OCI-LY1 (cell line): ENCODE measurements around the gene FLII.

ENCODE experiments used
- H2AFZ ChIP-seq: fragments of 200-600 bp; sonication (generic), shearing (Covaris generic); 2 replicates; pipeline ENCODE4 v1.6.0; 2014; ENCODE audit warnings: antibody characterized with exemption, mild to moderate bottlenecking, low read length
- H3F3A ChIP-seq: fragments of 200-600 bp; sonication (generic), shearing (Covaris generic); 2 replicates; pipeline ENCODE4 v1.6.0; 2014; ENCODE audit warnings: mild to moderate bottlenecking, antibody characterized with exemption, low read length, moderate library complexity; ENCODE audit not compliant: insufficient read depth
- H3K27ac ChIP-seq: fragments of 200-600 bp; sonication (generic); 2 replicates; pipeline ENCODE4 v1.5.1; 2014; ENCODE audit warnings: low read length, mixed run types, mild to moderate bottlenecking, low read depth; ENCODE audit not compliant: poor library complexity, severe bottlenecking
- H3K27me3 ChIP-seq: fragments of 200-600 bp; sonication (generic); 2 replicates; pipeline ENCODE4 v1.6.0; 2014; ENCODE audit warnings: antibody characterized with exemption, mild to moderate bottlenecking, low read length, moderate library complexity; ENCODE audit not compliant: insufficient read depth
- H3K36me3 ChIP-seq: fragments of 200-600 bp; sonication (generic); 2 replicates; pipeline ENCODE4 v1.6.1; 2014; ENCODE audit warnings: mild to moderate bottlenecking, antibody characterized with exemption, low read length, moderate library complexity, mixed read lengths; ENCODE audit not compliant: insufficient read depth
- H3K4me1 ChIP-seq: fragments of 200-600 bp; sonication (generic); 2 replicates; pipeline ENCODE4 v1.5.1; 2014; ENCODE audit warnings: mild to moderate bottlenecking, low read length, moderate library complexity; ENCODE audit not compliant: insufficient read depth, severe bottlenecking
- H3K4me2 ChIP-seq: fragments of 200-600 bp; sonication (generic), shearing (Covaris generic); 2 replicates; pipeline ENCODE4 v1.6.1; 2014; ENCODE audit warnings: low read length
- H3K4me3 ChIP-seq: fragments of 200-600 bp; sonication (generic); 2 replicates; pipeline ENCODE4 v1.5.1; 2014; ENCODE audit warnings: low read length, low read depth, mild to moderate bottlenecking, mixed read lengths; ENCODE audit not compliant: poor library complexity, severe bottlenecking
- H3K79me2 ChIP-seq: fragments of 200-600 bp; shearing (Covaris generic); 2 replicates; pipeline ENCODE4 v1.6.1; 2016; ENCODE audit warnings: mixed run types, low read length, mixed read lengths; ENCODE audit not compliant: insufficient read depth
- H3K9ac ChIP-seq: fragments of 200-600 bp; sonication (generic), shearing (Covaris generic); 2 replicates; pipeline ENCODE4 v1.6.1; 2014; ENCODE audit warnings: mild to moderate bottlenecking, low read length, mixed read lengths
- H3K9me2 ChIP-seq: fragments of 200-600 bp; sonication (generic), shearing (Covaris generic); 2 replicates; pipeline ENCODE4 v1.6.1; 2014; ENCODE audit warnings: low read depth, mild to moderate bottlenecking, low read length, mixed read lengths
- H3K9me3 ChIP-seq: fragments of 200-600 bp; shearing (Covaris generic); 2 replicates; pipeline ENCODE4 v1.6.1; 2014; ENCODE audit warnings: low read length, mixed read lengths
- H4K20me1 ChIP-seq: fragments of 200-600 bp; sonication (generic), shearing (Covaris generic); 2 replicates; pipeline ENCODE4 v1.6.0; 2016; ENCODE audit warnings: mild to moderate bottlenecking, low read length; ENCODE audit not compliant: insufficient read depth
- EZH2 ChIP-seq: fragments of 200-600 bp; sonication (generic), shearing (Covaris generic); IDR thresholded peaks from 2 replicates; pipeline ENCODE4 v1.8.0; 2017; ENCODE audit warnings: borderline replicate concordance, mixed run types, mild to moderate bottlenecking, antibody characterized with exemption, low read length, moderate library complexity, mixed read lengths
- TF ChIP-seq, protein P1 (sequence below): fragments of 200-600 bp; sonication (generic), shearing (Covaris generic); IDR thresholded peaks from 2 replicates; pipeline ENCODE4 v1.5.1; 2017; ENCODE audit warnings: mild to moderate bottlenecking, antibody characterized with exemption, low read length, moderate library complexity, mixed read lengths

Gene FLII

DNA sequence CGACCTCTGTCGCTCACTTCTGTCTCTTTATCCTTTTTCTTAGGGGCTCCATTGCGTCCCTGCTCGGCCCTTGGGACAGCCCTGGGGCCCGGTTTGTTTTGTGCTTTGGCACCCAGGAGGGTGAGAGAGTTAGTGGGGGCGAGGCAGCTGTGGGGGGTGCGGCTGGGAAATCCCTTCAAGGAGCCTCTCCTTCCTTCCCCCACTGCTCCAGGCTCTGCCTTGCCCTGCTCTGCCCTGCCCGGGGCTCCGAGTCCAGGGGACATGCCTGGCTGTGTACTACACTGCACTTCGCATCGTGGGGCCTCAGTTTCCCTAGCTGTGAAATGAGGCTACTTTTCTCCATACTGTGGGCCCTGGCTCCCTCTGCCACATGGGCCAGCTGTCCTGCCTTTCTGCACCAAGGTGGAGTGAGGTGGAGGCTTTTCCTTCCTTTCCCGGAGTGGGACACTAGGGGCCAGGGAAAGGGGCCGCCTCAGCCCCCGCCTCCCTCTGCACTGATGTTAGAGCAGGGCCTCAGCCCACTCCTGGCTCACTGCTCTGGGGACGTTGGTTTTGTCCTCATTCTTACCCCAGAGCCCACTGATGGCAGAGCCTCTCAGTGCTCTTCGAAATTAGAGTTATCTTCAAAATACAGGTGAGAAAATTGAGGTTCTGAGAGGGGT lies 32.1 kb downstream of the FLII start:
- H3F3A ChIP-seq = no peaks in the 10 kb centered on the region
- H3K9ac ChIP-seq = peak overlapping the region; percentile 85
- peaks cover 20% of the 10 kb centered on the region for H3K4me1 ChIP-seq
- no peaks in the 10 kb centered on the region for H3K9me2 ChIP-seq
- peak overlapping the region; percentile 99 for H3K4me2 ChIP-seq
- H4K20me1 ChIP-seq = no peaks in the 10 kb centered on the region
- H3K27me3 ChIP-seq = no peaks in the 10 kb centered on the region
- TF ChIP-seq EZH2 = no peak
- TF ChIP-seq, protein P1, sequence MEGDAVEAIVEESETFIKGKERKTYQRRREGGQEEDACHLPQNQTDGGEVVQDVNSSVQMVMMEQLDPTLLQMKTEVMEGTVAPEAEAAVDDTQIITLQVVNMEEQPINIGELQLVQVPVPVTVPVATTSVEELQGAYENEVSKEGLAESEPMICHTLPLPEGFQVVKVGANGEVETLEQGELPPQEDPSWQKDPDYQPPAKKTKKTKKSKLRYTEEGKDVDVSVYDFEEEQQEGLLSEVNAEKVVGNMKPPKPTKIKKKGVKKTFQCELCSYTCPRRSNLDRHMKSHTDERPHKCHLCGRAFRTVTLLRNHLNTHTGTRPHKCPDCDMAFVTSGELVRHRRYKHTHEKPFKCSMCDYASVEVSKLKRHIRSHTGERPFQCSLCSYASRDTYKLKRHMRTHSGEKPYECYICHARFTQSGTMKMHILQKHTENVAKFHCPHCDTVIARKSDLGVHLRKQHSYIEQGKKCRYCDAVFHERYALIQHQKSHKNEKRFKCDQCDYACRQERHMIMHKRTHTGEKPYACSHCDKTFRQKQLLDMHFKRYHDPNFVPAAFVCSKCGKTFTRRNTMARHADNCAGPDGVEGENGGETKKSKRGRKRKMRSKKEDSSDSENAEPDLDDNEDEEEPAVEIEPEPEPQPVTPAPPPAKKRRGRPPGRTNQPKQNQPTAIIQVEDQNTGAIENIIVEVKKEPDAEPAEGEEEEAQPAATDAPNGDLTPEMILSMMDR = no peak
- no peaks in the 10 kb centered on the region for H3K36me3 ChIP-seq
- no peak overlapping the region for H3K27ac ChIP-seq
- no peak overlapping the region for H2AFZ ChIP-seq
- H3K9me3 ChIP-seq = no peaks in the 10 kb centered on the region
- H3K79me2 ChIP-seq = no peaks in the 10 kb centered on the region
- peak overlapping the region; percentile 91 for H3K4me3 ChIP-seq

DNA sequence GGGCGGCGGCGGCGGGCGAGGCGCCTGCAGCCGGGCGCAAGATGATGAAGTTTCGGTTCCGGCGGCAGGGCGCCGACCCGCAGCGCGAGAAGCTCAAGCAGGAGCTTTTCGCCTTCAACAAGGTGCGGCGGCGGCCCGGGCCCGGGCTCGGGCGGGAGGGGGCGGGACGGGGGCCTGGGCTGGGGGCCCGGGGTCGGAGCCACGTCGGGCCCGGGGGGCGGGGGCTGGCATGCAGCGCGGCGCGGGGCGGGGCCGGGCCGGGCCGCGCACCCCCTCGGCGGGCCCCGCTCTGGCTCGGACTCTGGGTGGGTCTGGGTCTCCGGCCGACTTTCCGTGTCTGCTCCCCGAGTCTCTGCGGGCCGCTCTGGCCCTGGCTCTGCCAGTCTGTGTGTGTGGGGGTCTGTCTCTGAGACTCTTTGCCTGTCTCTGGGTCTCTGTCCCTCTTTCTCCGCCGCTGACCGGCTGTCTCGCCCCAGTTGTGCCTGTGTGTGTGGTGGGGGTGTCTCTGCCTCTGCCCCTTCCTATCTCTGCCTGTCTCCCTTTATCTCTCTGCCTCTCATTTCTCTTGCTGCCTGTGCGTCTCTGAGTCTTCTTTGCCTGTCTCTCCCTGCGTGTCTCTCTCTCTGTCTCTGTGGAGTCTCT lies 32.8 kb downstream of the FLII start:
- Histone ChIP-seq H3K4me2 (peak overlapping the region; percentile 99), H3F3A (no peaks in the 10 kb centered on the region), H3K9me3 (no peaks in the 10 kb centered on the region), H3K36me3 (no peaks in the 10 kb centered on the region), H2AFZ (no peak overlapping the region), H3K9ac (peak overlapping the region; percentile 85), H3K79me2 (no peaks in the 10 kb centered on the region), H4K20me1 (no peaks in the 10 kb centered on the region), H3K27ac (no peak overlapping the region), H3K4me1 (peaks cover 20% of the 10 kb centered on the region), H3K9me2 (no peaks in the 10 kb centered on the region), H3K4me3 (peak overlapping the region; percentile 91), H3K27me3 (no peaks in the 10 kb centered on the region)
- TF ChIP-seq, protein P1 = no peak

DNA sequence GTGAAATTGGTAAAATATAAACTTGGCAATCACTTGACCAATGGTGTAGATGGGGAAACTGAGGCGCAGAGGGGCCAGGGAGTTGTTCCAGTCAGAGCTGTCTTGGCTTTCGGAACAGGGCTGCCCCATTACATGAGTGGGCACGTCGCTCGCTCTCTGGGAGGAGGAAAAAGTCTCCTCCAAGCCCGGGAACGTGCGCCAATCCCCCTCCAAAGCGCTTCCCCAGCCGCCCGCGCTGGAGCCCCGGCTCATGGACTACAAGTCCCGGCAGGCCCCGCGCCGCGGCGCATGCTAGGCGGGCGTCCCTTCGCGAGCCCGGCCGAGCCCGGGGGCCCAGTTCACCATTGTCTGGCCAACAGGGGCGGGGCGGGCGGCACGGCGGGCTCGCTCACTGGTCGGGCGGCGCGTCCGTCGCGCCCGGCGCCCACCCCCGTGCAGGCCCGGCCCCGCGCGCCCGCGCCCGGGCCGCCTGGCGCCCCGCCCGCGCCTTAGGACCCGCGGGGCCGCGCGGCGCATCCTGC lies 33.4 kb downstream of the FLII start, which contains the start of gene LLGL1:
Gene LLGL1 (plus strand): TSS at position 515 of the 521 bp plus-strand sequence. CDS start 48 bp downstream, outside the sequence.
- Histone ChIP-seq H3K79me2 (no peaks in the 10 kb centered on the region), H3K4me1 (peaks cover 20% of the 10 kb centered on the region), H4K20me1 (no peaks in the 10 kb centered on the region), H3K27me3 (no peaks in the 10 kb centered on the region), H3K4me3 (peak within 1 kb of the TSS; percentile 91), H3K9me2 (no peaks in the 10 kb centered on the region), H3K4me2 (peak within 1 kb of the TSS; percentile 99), H3K36me3 (no peaks in the 10 kb centered on the region), H3K9ac (peak within 1 kb of the TSS; percentile 85), H3F3A (no peaks in the 10 kb centered on the region), H2AFZ (peak within 1 kb of the TSS; percentile 78; the same call in 1 of the 2 replicates), H3K9me3 (no peaks in the 10 kb centered on the region), H3K27ac (no peak within 1 kb of the TSS)
- TF ChIP-seq EZH2 = no peak
- TF ChIP-seq, protein P1 = no peak
